ENCODE measurements around the gene ADCY2.
A peak's percentile ranks its signal among the peaks of the same experiment; 100 is the strongest.

The ADCY2 gene

GRCh38 chr5:7606840-7607465 lies 211.0 kb downstream of the ADCY2 start:
- DNase-seq (ENCODE audit: low spot score), result no peak

DNA sequence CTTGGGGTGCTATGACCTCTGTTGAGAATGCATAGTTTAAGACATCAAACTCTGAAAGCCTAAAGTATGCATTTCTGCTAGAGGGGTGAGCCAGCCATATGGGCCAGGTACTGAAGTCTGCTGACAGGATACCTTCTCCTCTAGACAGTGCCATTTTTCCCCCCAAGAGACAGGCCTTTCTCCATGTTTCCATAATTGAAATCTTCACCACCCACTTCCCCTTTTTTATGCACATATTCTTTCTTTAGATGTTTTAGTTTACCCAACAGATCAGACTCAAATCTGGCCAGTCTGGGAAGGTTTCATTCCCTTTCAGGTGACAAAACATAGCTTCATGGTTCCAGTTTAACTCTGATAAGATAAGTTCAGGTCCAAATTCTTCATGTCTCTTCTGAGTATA lies 212.8 kb downstream of the ADCY2 start:
- DNase-seq (ENCODE audit: low spot score), result no peak

DNA sequence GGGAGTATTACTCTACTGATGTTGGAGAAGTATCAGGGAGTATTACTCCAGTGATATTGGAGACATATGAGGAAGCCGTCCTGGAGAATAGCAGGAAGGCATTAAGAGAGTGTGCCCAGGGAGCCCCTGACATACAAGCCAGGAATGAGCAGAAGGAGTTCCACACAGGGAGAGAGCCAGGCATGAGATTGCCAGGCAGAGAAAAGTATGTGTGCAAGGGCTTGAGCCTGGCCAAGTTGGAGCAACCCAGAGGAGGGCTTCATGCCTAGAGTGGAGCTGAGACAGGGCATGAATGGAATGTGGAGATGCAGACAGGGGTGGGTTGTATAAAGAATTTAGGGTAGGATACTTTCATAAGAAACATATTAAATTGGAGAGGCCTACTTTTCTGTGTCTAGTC lies 213.8 kb downstream of the ADCY2 start:
- no peak for DNase-seq (ENCODE audit: low spot score)

DNA sequence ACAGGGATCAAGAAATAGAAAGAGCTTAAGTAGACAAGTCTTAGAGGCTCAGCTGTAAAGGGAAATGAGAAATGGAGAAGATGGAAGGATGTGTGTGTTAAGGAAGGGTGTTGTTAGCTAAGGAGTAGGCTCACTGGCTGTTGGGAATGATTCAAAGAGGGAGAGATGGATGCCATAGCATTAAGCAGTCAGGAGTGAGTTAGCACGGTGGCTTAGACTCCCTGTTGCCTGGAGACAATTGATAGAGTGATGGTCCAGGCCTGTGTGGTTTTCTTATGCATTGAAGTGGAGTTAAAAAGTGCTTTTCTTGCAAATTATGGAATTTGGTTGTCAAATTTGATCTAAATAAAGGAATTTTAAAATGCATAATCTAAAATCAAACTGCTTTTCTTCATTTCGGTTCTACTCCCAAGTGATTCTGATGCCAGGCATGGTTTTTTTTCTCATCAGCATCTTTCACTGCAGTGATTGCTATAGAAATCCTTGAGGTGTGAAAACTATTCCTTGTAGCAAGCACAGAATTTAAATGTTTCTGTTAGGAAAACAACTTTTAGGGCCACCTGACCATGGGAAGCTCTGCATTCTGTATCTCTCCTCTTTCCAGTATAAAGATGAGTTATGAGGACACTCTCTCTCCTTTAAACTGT lies 214.7 kb downstream of the ADCY2 start:
- no peak for DNase-seq (ENCODE audit: low spot score)

GRCh38 chr5:7611518-7611917 lies 215.6 kb downstream of the ADCY2 start:
- DNase-seq (ENCODE audit: low spot score), result no peak

GRCh38 chr5:7615566-7616061 lies 219.7 kb downstream of the ADCY2 start:
- DNase-seq (ENCODE audit: low spot score), result no peak

DNA sequence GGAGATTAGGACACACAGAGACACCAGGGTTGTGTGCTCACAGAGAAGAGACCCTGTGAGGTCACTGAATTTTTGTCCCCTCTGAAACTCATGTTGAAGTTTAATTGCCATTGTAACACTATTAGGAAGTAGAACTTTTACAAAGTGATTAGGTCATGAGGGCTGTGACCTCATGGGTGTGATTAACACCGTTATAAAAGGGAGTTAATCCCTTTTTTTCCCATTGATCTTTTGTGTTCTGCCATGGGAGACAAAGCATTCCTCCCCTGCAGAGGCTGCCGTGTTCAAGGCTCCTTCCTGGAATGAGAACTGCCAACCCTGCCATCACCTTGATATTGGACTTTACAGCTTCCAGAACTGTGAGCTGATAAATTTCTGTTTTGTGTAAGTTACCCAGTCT lies 221.0 kb downstream of the ADCY2 start:
- no peak for DNase-seq (ENCODE audit: low spot score)

GRCh38 chr5:7622498-7622897 lies 226.6 kb downstream of the ADCY2 start:
- no peak for DNase-seq (ENCODE audit: low spot score)

DNA sequence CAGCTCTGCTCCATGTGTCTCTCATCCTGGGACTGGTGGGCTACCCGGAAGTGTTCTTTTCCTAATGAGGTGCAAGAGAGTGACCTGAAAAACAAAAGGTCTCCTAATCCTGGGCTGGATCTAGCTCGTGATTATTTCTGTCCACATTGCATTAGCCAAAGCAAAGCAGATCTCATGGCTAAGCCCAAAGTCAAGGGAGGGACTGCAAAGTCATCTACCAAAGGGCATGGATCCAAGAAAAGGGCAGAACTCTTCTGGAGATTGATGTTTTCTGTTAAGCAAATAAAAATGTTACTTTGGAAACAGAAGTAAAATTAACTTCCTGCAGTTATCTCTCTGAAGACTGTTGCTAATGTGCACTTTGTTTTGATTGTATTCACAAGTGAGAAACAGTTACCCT lies 229.8 kb downstream of the ADCY2 start:
- no peak for DNase-seq (ENCODE audit: low spot score)

GRCh38 chr5:7628248-7628647 lies 232.3 kb downstream of the ADCY2 start:
- no peak for DNase-seq (ENCODE audit: low spot score)

DNA sequence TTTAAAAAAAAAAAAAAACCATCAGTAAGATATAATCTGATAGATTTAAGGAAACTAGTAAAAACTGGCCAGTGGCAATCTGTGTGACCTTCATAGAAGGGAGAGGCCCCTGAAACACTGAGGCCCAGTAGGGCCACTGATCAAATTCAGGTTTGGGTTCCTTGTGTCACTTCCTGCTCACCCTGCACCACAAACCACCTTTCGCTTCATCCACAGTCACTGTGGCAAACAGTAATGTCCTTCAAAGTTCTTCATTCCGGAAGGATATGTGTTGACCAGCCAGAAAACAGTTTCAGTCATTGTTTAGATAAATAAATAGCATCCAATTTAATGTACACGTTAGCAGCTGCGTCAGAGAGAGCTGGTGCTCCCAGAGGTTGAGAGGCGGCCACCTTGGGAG lies 232.9 kb downstream of the ADCY2 start:
- no peak for DNase-seq (ENCODE audit: low spot score)

DNA sequence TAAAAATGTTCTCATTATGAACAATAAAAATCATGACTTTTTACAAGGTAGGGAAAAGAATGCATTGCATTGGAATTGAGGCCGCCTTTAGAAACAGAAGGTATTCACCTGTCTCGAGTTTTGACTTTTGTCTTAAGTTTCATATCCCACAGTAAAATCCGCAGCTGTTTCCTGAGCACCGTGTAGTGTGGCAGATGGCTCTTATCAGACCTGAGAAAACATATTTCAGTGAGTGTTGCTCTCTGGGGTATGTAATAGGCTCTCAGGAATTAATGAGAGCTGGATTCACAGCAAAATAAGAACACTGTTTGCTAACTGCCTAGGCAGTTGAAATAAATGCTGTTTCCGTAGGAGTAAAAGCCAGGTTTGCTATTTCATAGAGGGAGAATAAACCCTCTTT lies 233.6 kb downstream of the ADCY2 start:
- DNase-seq (ENCODE audit: low spot score), result no peak

DNA sequence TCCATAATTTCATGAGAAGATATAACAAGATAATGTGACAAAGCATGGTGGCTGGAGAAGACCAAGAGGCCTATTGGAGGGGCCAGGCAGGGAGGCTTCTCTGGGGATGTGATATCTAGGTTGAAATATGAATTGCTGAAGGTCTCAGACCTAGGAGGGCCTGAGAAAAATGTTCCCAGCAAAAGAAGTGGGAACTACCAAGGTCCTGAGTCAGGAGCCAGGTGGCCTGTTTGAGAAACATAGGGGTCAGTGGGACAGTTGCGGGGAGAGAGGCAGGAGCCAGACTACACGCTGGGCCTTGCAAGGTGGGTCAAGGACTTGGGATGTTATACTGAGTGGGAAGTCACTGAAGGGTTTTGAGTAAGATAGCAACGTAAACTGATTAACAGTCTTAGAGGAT lies 238.9 kb downstream of the ADCY2 start:
- DNase-seq (ENCODE audit: low spot score), result no peak

- DNase-seq (ENCODE audit: low spot score), result peak; percentile 12
These were observed 242.5 kb downstream of the ADCY2 start for GRCh38 chr5:7638456-7638855.

DNA sequence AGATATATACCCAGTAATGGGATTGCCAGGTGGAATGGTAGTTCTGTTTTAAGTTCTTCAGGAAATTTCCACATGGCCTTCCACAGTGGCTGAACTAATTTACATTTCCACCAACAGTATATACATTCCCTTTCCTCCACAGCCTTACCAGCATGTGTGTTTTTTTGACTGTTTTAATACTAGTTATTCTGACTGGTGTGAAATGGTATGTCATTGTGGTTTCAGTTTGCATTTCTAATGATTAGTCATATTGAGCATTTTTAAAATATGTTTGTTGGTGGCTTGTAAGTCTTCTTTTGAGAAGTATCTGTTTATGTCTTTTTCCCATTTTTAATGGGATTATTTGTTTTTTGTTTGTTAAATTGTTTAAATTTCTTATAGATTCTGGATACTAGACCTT lies 246.1 kb downstream of the ADCY2 start:
- peak; percentile 12 for DNase-seq (ENCODE audit: low spot score)

- DNase-seq (ENCODE audit: low spot score), result no peak
These were observed 248.8 kb downstream of the ADCY2 start for GRCh38 chr5:7644723-7645122.

- no peak for DNase-seq (ENCODE audit: low spot score)
These were observed 254.8 kb downstream of the ADCY2 start for GRCh38 chr5:7650755-7651154.

- no peak for DNase-seq (ENCODE audit: low spot score)
These were observed 257.1 kb downstream of the ADCY2 start for GRCh38 chr5:7653046-7653445.

DNA sequence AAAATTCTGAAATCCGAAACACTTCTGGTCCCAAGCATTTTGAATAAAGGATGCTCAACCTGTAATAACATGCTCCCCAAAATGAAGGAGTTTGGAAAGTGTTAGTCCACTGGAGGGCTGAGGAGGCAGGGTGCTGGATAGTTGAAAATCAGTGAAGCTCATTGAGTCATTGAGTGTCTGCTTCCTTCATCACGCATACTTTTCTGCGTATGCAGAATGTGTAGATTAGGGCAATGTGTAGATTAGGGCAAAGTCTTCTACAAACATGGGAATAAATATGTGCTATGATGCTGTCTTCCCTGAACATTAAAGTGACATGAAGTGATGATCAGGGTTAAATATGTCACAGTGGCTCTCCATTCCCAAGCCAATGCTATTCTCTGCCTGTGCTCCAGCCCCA lies 261.2 kb downstream of the ADCY2 start:
- DNase-seq (ENCODE audit: low spot score), result no peak

GRCh38 chr5:7659420-7659819 lies 263.5 kb downstream of the ADCY2 start:
- DNase-seq (ENCODE audit: low spot score), result no peak

DNA sequence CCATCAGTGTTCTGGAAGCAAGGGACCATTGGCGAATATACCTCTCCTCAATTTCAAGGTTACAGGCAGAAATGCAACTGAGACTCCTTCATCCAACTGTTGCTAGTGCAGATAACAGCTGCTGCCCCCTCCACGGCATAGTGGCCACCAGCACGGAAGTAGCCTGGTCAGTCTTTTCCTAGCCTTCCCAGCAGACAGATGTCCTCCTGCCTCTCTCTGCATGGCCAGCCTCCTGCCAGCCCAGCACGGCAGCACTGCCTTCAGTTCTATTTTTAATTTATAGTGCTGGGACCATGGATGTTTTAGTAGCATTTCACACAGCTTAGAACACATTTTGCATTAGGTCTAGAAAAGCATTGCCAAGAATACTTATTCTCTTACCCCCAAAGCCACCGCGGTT lies 266.4 kb downstream of the ADCY2 start:
- no peak for DNase-seq (ENCODE audit: low spot score)

DNA sequence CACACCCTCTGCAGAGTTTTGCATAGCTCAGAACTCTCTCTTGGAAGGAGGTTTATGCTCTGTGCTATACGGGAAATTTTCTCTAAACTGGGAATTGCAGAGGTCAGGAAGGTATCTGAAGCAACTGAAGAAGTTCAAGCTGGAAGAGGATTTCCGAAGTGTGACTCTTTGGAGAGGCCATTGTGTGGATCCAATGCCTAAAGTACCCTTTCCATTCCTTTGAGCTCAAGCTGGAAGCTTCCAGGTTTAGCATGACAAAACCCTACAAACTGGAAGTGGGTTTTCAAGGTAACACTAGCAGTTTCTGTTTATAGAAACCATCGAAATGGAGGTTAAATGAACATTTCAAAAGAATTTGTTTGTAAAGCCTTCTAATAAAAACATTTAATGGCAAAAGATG lies 267.9 kb downstream of the ADCY2 start:
- no peak for DNase-seq (ENCODE audit: low spot score)

DNA sequence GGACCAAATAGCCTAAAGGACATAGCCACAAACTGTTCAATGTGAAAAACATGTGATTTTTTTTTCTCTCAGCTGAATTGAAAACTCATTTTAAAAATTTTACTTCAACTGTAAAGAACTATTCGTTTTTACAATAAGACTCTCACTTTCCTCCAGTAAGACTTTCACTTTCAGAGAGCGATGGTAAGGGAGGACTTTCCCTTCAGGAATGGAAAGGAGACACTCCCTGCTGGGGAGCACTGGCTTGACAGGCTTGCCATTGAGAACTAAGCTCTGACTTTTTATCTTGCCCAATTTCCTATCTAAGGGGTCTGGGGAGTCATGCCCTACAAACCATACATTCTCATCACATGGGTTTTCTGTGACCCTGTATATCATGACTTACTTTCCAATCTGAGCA lies 268.3 kb downstream of the ADCY2 start:
- no peak for DNase-seq (ENCODE audit: low spot score)

- no peak for DNase-seq (ENCODE audit: low spot score)
These were observed 271.4 kb downstream of the ADCY2 start for GRCh38 chr5:7667216-7667767.
